K562 (cell line): Measurements from ENCODE around the gene SPINT1. TPM values are rescaled to one million over a fixed set of nuclear protein-coding genes. Genes with fewer than 3 reads are reported as not detected.

Source experiments
- ARID1B ChIP-seq: fragments of 450-650 bp; IDR thresholded peaks from 2 replicates; pipeline ENCODE4 v1.6.1; 2016; ENCODE audit warnings: antibody characterized with exemption, mild to moderate bottlenecking, inconsistent platforms
- ARID4B ChIP-seq: sonication (generic); formaldehyde crosslinking; IDR thresholded peaks from 2 replicates; pipeline ENCODE4 v1.8.0; 2022; ENCODE audit warnings: mild to moderate bottlenecking, missing genetic modification reagents
- BCOR ChIP-seq: fragments of 450-650 bp; IDR thresholded peaks from 2 replicates; pipeline ENCODE4 v1.6.1; 2016
- CTBP1 ChIP-seq: fragments of 450-650 bp; IDR thresholded peaks from 2 replicates; pipeline ENCODE4 v1.6.1; 2016; ENCODE audit warnings: borderline replicate concordance
- DNMT1 ChIP-seq: fragments of 450-650 bp; IDR thresholded peaks from 2 replicates; pipeline ENCODE4 v1.6.1; 2016; ENCODE audit warnings: antibody characterized with exemption, mild to moderate bottlenecking
- E2F8 ChIP-seq: fragments of 450-650 bp; IDR thresholded peaks from 2 replicates; pipeline ENCODE4 v1.7.1; 2018; ENCODE audit warnings: mild to moderate bottlenecking, low read depth; ENCODE audit not compliant: partially characterized antibody
- GATAD2A ChIP-seq: fragments of 450-650 bp; IDR thresholded peaks from 2 replicates; pipeline ENCODE4 v1.6.1; 2017
- MTA3 ChIP-seq: fragments of 450-650 bp; formaldehyde crosslinking; IDR thresholded peaks from 2 replicates; pipeline ENCODE4 v1.6.1; 2017; ENCODE audit warnings: mild to moderate bottlenecking, borderline replicate concordance
- POLR2G ChIP-seq: fragments of 200-400 bp; formaldehyde crosslinking; IDR thresholded peaks from 2 replicates; pipeline ENCODE4 v1.6.1; 2017; ENCODE audit warnings: low read depth, mild to moderate bottlenecking, antibody characterized with exemption, low read length, moderate library complexity
- SLC30A9 ChIP-seq: fragments of 250-450 bp; sonication (Bioruptor Pico); IDR thresholded peaks from 2 replicates; pipeline ENCODE4 v1.8.0; 2022; ENCODE audit warnings: mild to moderate bottlenecking, moderate library complexity
- SMARCE1 ChIP-seq: fragments of 450-650 bp; IDR thresholded peaks from 2 replicates; pipeline ENCODE4 v1.7.1; 2016; ENCODE audit warnings: mild to moderate bottlenecking
- SMC3 ChIP-seq: conservative IDR thresholded peaks from 2 replicates; pipeline ENCODE4 v1.6.1; 2011; ENCODE audit warnings: low read depth, low read length, improper control_type of control experiment; ENCODE audit not compliant: insufficient read depth
- TCF7L2 ChIP-seq: fragments of 150-350 bp; IDR thresholded peaks from 2 replicates; pipeline ENCODE4 v1.6.1; 2016; ENCODE audit warnings: low read depth, mild to moderate bottlenecking, low read length, moderate library complexity
- YY1 ChIP-seq, 3 experiments: IDR thresholded peaks; 2 replicates each; pipeline ENCODE4 v1.6.1; 2011; ENCODE audit warnings: low read length in 2 of 3, mild to moderate bottlenecking in 2 of 3, moderate library complexity in 2 of 3, borderline replicate concordance in 1 of 3, control low read depth in 1 of 3, low read depth in 1 of 3; ENCODE audit not compliant: insufficient read depth in 3 of 3, insufficient replicate concordance in 2 of 3, control insufficient read depth in 1 of 3, insufficient read length in 1 of 3; ENCODE audit errors: extremely low read depth in 1 of 3
- ZFP36 ChIP-seq: fragments of 150-350 bp; IDR thresholded peaks from 2 replicates; pipeline ENCODE4 v1.6.1; 2018; ENCODE audit warnings: low read length, low read depth; ENCODE audit not compliant: partially characterized antibody
- ZFX ChIP-seq: sonication (generic); formaldehyde crosslinking; IDR thresholded peaks from 2 replicates; pipeline ENCODE4 v1.8.0; 2022; ENCODE audit warnings: mild to moderate bottlenecking, missing genetic modification reagents, moderate library complexity
- ZNF143 ChIP-seq: sonication (generic); formaldehyde crosslinking; IDR thresholded peaks from 2 replicates; pipeline ENCODE4 v1.9.0; 2022; ENCODE audit warnings: mild to moderate bottlenecking, missing genetic modification reagents
- ZNF655 ChIP-seq: fragments of 250-450 bp; sonication (Bioruptor Pico); IDR thresholded peaks from 2 replicates; pipeline ENCODE4 v1.5.0; 2021
- polyA plus RNA-seq, 8 experiments: library from polyadenylated mRNA; depleted of rRNA in 4 of 8; stranded (reverse) in 5 of 8; unstranded in 3 of 8; fragments of >200 nt; fragmentation: Nextera tagmentation in 2 of 8; fragmentation: Illumina TruSeq in 1 of 8; extraction: Ambion mirVana in 2 of 8; extraction: Trizol in 1 of 8; gene quantifications; 2 replicates each; pipeline versions ENCODE4 v1.2.1 to v1.2.3, GENCODE V29; 2011 to 2014; ENCODE audit warnings: inconsistent platforms in 1 of 8, missing spikeins in 1 of 8
- total RNA-seq, 7 experiments: library from RNA; depleted of rRNA in 6 of 7; stranded (reverse); fragments of >200 nt in 6 of 7; fragmentation: Illumina TruSeq in 2 of 7; extraction: Trizol in 2 of 7; gene quantifications; 2 replicates each; pipeline versions ENCODE4 v1.2.1 to v1.2.3, GENCODE V29; 2011 to 2021; ENCODE audit warnings: low replicate concordance in 1 of 7

The SPINT1 gene
- total and polyA plus RNA-seq, 9 of the 15 experiments (the other 6 are each of a cell fraction or from before 2014, with no cell fraction given): 0.78 to 4.5 (median 1.5) TPM

GRCh38 chr15:40873694-40874561 is 30.1 kb downstream of the SPINT1 start, which contains the start of gene RHOV (continued):
- TF ChIP-seq E2F8: peak; percentile 62
- TF ChIP-seq ARID4B (CRISPR knock-in tag): peak; percentile 79; the same call in 1 of the 2 replicates
- TF ChIP-seq POLR2G: peak; percentile 88
- no peak for TF ChIP-seq ZNF655 (CRISPR knock-in tag)
- peak in 1 of 3 experiments; percentile 18 for TF ChIP-seq YY1 (IDR thresholded peaks at IDR 0.05; ENCODE audit: borderline replicate concordance in 1 of 3, control insufficient read depth in 1 of 3, extremely low read depth in 1 of 3, insufficient read depth in 3 of 3, insufficient read length in 1 of 3, insufficient replicate concordance in 2 of 3, low read depth in 1 of 3, low read length in 2 of 3)
- TF ChIP-seq SMC3: 0 out of 2 replicates have a peak, but pooled peaks have one; percentile 9
- TF ChIP-seq ZFX: peak; percentile 80
- no peak for TF ChIP-seq ZNF143 (CRISPR knock-in tag)
- TF ChIP-seq SLC30A9 (CRISPR knock-in tag): no peak
- TF ChIP-seq MTA3: peak; percentile 71; the same call in 1 of the 2 replicates
- no peak for TF ChIP-seq ZFP36
- no peak for TF ChIP-seq DNMT1
- no peak for TF ChIP-seq TCF7L2
- TF ChIP-seq BCOR: peak; percentile 20; the same call in 1 of the 2 replicates
- TF ChIP-seq ARID1B: 0 out of 2 replicates have a peak, but pooled peaks have one; percentile 17
- TF ChIP-seq CTBP1: peak; percentile 77
- peak; percentile 76 for TF ChIP-seq GATAD2A
- 0 out of 2 replicates have a peak, but pooled peaks have one; percentile 28 for TF ChIP-seq SMARCE1
